ENCODE results near the gene R3HDM4. TPM values are rescaled to one million over a fixed set of nuclear protein-coding genes. Genes with fewer than 3 reads are reported as not detected.

The R3HDM4 gene
- total and polyA plus RNA-seq, 10 of the 15 experiments (the other 5 are each of a cell fraction or from before 2014, with no cell fraction given): 1.3 to 65.8 (median 27.7) TPM

DNA sequence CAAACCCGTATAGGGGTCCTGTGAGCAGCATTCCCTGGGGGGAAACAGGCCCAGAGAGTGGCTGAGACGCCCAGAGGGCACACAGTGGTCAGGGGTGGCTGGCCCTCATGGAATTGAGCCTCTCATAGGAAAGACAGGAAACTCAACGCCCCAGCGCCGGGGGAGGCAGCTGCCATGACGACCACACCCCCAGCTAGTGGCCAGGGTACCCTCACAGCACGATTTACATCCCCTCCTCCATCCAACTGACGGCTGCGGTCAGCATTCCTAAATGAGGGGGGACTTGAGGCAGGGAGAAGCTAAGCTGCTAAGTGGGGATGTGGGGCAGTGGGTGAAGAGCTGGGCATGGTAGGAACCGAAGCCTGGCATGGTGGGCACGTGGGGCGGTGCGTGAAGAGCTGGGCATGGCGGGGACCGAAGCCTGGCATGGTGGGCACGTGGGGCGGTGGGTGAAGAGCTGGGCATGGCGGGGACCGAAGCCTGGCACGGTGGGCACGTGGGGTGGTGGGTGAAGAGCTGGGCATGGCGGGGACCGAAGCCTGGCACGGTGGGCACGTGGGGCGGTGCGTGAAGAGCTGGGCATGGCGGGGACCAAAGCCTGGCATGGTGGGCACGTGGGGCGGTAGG, 30.0 kb downstream of the R3HDM4 start:
- CTCF ChIA-PET: no interaction called here
- H3K36me3 ChIP-seq (ENCODE audit: control insufficient read depth in 2 of 2, insufficient read depth in 2 of 2, low read length in 1 of 2): peaks cover 0 to 3% of the 10 kb centered on the region in 2 experiments; a peak in 3 of 4 replicates
- in situ Hi-C loops (cut with MboI) (no loop called here), intact Hi-C loops (cut with micrococcal nuclease; ENCODE audit: unreplicated experiment) (no loop called here)
- no peak overlapping the region for H3K9ac ChIP-seq (ENCODE audit: control insufficient read depth, insufficient read depth, low read length)
- SMC1A ChIA-PET (ENCODE audit: uncharacterized antibody, unreplicated experiment): no interaction called here
- H3K79me2 ChIP-seq (ENCODE audit: control insufficient read depth, insufficient read depth, low read length): no peaks in the 10 kb centered on the region
- no TSS peak for BruUV-seq (replicated peaks)
- no peak for DNase-seq (ENCODE audit: low read depth, low spot score)
- no peaks in the 10 kb centered on the region; the same call in 2 of the 3 replicates for H3K9me3 ChIP-seq (replicated peaks; ENCODE audit: control insufficient read depth, insufficient read depth, low read length)
- H3K4me1 ChIP-seq (ENCODE audit: control insufficient read depth, insufficient read depth, low read length): no peaks in the 10 kb centered on the region
- RAD21 ChIA-PET (ENCODE audit: unreplicated experiment): no interaction called here
- H2AFZ ChIP-seq (ENCODE audit: control insufficient read depth, low read depth, low read length): no peak overlapping the region
- no peak overlapping the region for H3K27ac ChIP-seq (ENCODE audit: control insufficient read depth, insufficient read depth)
- FAIRE-seq: no peak
- H3K4me3 ChIP-seq: no peak overlapping the region
- H3K27me3 ChIP-seq (replicated peaks in 1 of 2; ENCODE audit: control insufficient read depth in 2 of 2, insufficient read depth in 2 of 2, low read length in 1 of 2): no peaks in the 10 kb centered on the region
- no peaks in the 10 kb centered on the region for H4K20me1 ChIP-seq (ENCODE audit: control insufficient read depth, insufficient read depth)
- no peak for ATAC-seq
- POLR2A ChIA-PET: interaction anchor here (0.7 kb wide), 1 partner anchor 208 kb away, joined by 3 read pairs; no protein-coding TSS in a partner anchor
- H3K4me2 ChIP-seq (ENCODE audit: control insufficient read depth, insufficient read depth): no peak overlapping the region
- no peak for TF ChIP-seq ESRRA (IDR thresholded peaks at IDR 0.05; ENCODE audit: low read length)
- no peak for TF ChIP-seq BACH1 (IDR thresholded peaks at IDR 0.05; ENCODE audit: borderline replicate concordance)
- TF ChIP-seq SUPT20H (IDR thresholded peaks at IDR 0.05; ENCODE audit: borderline replicate concordance, control insufficient read depth, low read depth, low read length): no peak
- no peak for TF ChIP-seq PAX5 (IDR thresholded peaks at IDR 0.05; ENCODE audit: borderline replicate concordance, low read depth, low read length)
- TF ChIP-seq, protein P1, sequence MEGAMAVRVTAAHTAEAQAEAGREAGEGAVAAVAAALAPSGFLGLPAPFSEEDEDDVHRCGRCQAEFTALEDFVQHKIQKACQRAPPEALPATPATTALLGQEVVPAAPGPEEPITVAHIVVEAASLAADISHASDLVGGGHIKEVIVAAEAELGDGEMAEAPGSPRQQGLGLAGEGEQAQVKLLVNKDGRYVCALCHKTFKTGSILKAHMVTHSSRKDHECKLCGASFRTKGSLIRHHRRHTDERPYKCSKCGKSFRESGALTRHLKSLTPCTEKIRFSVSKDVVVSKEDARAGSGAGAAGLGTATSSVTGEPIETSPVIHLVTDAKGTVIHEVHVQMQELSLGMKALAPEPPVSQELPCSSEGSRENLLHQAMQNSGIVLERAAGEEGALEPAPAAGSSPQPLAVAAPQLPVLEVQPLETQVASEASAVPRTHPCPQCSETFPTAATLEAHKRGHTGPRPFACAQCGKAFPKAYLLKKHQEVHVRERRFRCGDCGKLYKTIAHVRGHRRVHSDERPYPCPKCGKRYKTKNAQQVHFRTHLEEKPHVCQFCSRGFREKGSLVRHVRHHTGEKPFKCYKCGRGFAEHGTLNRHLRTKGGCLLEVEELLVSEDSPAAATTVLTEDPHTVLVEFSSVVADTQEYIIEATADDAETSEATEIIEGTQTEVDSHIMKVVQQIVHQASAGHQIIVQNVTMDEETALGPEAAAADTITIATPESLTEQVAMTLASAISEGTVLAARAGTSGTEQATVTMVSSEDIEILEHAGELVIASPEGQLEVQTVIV (IDR thresholded peaks at IDR 0.05; ENCODE audit: borderline replicate concordance, partially characterized antibody): no peak
- TF ChIP-seq IKZF2 (IDR thresholded peaks at IDR 0.05): no peak
- TF ChIP-seq RUNX3 (IDR thresholded peaks at IDR 0.05; ENCODE audit: low read length): no peak
- no peak for TF ChIP-seq MYC (IDR thresholded peaks at IDR 0.05; ENCODE audit: insufficient read depth, insufficient read length, insufficient replicate concordance, low read length, severe bottlenecking)
- no peak for TF ChIP-seq RCOR1 (conservative IDR thresholded peaks at IDR 0.05; ENCODE audit: low read depth, low read length)
- TF ChIP-seq CEBPB (IDR thresholded peaks at IDR 0.05; ENCODE audit: borderline replicate concordance in 1 of 2, low read depth in 2 of 2, low read length in 2 of 2): no peak
- no peak for TF ChIP-seq ZSCAN29 (IDR thresholded peaks at IDR 0.05)
- TF ChIP-seq CREM (IDR thresholded peaks at IDR 0.05; ENCODE audit: low read depth): no peak
- TF ChIP-seq FOS (IDR thresholded peaks at IDR 0.05; ENCODE audit: borderline replicate concordance, extremely low read depth, insufficient read length): no peak
- TF ChIP-seq ZNF384 (IDR thresholded peaks at IDR 0.05; ENCODE audit: borderline replicate concordance, low read depth, low read length): no peak
- TF ChIP-seq TCF12 (IDR thresholded peaks at IDR 0.05; ENCODE audit: low read depth, low read length): no peak
- no peak for TF ChIP-seq RFX5 (IDR thresholded peaks at IDR 0.05; ENCODE audit: low read depth, low read length)
- WGBS (ENCODE audit: insufficient coverage, insufficient replicate concordance, low lambda C conversion rate, missing lambda C conversion rate): 91% methylated on average over 17 of the region's 30 CpGs

Measured in GM12878 (cell line).